Fibroblast of pulmonary artery (primary cell): ENCODE results near the gene ZFYVE9.
"Not testable (repeated sequence)": the region's sequence is repeated elsewhere in the genome, so short reads cannot be mapped to it uniquely, and the experiment has no call there.

ENCODE experiments used
- DNase-seq: peaks from one replicate; pipeline ENCODE4 v3.0.0-alpha.2; 2010; ENCODE audit warnings: low read depth
- H3K4me3 ChIP-seq: replicated peaks from 2 replicates; pipeline ENCODE4 v1.5.1; 2011; ENCODE audit warnings: low read depth, mild to moderate bottlenecking, control low read depth, low read length, moderate library complexity
- TF ChIP-seq, protein P1 (sequence below): IDR thresholded peaks from 2 replicates; pipeline ENCODE4 v1.5.1; 2011; ENCODE audit warnings: mild to moderate bottlenecking, control low read depth, low read length, inconsistent platforms; ENCODE audit errors: missing control alignments

The ZFYVE9 gene, protein sequence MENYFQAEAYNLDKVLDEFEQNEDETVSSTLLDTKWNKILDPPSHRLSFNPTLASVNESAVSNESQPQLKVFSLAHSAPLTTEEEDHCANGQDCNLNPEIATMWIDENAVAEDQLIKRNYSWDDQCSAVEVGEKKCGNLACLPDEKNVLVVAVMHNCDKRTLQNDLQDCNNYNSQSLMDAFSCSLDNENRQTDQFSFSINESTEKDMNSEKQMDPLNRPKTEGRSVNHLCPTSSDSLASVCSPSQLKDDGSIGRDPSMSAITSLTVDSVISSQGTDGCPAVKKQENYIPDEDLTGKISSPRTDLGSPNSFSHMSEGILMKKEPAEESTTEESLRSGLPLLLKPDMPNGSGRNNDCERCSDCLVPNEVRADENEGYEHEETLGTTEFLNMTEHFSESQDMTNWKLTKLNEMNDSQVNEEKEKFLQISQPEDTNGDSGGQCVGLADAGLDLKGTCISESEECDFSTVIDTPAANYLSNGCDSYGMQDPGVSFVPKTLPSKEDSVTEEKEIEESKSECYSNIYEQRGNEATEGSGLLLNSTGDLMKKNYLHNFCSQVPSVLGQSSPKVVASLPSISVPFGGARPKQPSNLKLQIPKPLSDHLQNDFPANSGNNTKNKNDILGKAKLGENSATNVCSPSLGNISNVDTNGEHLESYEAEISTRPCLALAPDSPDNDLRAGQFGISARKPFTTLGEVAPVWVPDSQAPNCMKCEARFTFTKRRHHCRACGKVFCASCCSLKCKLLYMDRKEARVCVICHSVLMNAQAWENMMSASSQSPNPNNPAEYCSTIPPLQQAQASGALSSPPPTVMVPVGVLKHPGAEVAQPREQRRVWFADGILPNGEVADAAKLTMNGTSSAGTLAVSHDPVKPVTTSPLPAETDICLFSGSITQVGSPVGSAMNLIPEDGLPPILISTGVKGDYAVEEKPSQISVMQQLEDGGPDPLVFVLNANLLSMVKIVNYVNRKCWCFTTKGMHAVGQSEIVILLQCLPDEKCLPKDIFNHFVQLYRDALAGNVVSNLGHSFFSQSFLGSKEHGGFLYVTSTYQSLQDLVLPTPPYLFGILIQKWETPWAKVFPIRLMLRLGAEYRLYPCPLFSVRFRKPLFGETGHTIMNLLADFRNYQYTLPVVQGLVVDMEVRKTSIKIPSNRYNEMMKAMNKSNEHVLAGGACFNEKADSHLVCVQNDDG (N-terminal part only)

DNA sequence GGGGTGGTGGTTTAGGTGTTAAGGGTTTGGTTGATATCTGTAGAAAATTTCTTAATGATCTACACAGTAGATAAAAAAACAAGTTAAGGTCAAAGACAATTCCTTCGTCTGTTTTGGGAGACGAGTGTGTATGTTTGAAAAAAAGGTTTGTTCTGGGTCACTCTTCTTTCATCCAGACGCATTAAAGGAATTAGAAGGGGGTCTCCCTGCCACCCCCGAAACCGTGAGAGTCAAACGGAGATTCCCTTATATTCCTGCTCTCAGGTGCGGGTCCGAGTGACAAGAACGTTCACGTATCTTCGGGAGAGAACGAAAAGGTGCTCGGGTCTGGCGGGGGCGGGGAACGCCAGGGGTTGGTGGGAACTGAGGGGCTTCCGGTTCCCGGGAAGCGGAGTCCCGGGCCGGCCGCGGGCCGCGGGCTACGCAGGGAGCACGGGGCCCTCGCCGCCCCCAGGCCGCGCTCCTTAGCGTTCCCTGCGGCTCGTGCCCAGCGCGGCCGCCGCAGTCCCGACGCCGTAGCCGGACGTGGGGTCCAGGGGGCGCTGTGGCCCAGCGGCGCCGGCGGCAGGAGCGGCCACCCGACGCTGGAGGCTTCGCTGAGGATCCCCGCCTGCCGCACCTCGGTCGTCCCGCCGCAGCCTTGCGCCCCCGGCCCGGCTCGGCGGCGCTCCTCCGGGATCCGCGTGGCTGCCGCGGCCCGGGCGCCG lies at the start of gene ZFYVE9:
Gene ZFYVE9 (plus strand): TSS at position 577 of the 707 bp plus-strand sequence. CDS start 91,118 bp downstream, outside the sequence.
- TF ChIP-seq, protein P1, sequence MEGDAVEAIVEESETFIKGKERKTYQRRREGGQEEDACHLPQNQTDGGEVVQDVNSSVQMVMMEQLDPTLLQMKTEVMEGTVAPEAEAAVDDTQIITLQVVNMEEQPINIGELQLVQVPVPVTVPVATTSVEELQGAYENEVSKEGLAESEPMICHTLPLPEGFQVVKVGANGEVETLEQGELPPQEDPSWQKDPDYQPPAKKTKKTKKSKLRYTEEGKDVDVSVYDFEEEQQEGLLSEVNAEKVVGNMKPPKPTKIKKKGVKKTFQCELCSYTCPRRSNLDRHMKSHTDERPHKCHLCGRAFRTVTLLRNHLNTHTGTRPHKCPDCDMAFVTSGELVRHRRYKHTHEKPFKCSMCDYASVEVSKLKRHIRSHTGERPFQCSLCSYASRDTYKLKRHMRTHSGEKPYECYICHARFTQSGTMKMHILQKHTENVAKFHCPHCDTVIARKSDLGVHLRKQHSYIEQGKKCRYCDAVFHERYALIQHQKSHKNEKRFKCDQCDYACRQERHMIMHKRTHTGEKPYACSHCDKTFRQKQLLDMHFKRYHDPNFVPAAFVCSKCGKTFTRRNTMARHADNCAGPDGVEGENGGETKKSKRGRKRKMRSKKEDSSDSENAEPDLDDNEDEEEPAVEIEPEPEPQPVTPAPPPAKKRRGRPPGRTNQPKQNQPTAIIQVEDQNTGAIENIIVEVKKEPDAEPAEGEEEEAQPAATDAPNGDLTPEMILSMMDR = peak; percentile 26
- DNase-seq = peak; percentile 81
- peak within 1 kb of the TSS; percentile 85 for H3K4me3 ChIP-seq

DNA sequence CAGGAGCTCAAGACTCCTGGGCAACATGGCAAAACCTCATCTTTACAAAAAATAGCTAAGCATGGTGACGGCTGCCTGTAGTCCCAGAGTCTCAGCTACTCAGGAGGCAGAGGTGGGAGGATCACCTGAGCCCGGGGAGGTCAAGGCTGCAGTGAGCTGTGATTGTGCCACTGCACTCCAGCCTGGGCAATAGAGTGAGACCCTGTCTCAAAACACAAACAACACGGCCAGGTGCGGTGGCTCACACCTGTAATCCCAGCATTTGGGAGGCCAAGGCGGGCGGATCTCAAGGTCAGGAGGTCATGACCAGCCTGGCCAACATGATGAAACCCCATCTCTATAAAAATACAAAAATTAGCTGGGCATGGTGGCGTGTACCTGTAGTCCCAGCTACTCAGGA lies 47.6 kb upstream of the ZFYVE9 start:
- H3K4me3 ChIP-seq, DNase-seq: not testable (repeated sequence)

DNA sequence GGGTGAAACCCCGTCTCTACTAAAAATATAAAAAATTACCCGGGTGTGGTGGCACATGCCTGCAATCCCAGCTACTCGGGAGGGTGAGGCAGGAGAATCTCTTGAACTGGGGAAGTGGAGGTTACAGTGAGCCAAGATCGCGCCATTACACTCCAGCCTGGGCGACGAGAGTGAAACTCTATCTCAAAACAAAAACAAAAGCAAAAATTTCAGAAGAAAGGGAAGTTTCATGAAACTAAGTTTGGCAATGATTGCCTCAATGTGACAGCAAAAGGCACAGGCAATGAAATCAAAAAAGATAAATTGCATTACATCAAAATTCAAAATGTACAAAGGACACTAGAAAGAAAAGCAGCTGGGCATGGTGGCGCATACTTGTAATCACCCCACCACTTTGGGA lies 45.7 kb upstream of the ZFYVE9 start:
- no peak overlapping the region for H3K4me3 ChIP-seq
- TF ChIP-seq, protein P1 = no peak
- no peak for DNase-seq

DNA sequence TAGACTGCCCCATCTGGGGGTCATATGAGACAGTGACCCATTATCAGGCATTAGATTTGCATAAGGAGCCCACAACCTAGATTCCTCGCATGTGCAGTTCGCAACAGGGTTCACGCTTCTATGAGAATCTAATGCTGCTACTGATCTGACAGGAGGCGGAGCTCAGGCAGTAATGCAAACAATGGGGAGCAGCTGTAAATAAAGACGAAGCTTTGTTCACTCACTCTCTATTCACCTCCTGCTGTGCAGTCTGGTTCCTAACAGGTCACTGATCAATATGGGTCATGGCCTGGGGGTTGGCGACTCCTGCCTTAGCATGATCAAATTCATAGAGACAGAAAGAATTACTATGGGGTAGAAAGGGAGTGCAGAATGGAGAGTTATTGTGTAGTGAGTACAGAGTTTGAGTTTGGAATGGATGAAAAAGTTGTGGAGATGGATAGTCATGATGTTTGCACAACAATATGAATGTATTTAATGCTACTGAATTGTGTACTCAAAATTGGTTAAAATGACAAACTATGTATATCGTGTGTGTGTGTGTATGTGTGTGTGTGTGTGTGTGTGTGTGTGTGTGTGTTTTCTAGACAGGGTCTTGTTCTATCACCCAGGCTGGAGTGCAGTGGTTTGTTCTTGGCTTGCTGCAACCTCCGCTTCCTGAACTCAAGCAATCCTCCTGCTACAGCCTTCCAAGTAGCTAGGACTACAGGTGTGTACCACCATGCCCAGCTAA lies 43.6 kb upstream of the ZFYVE9 start:
- H3K4me3 ChIP-seq = no peak overlapping the region
- DNase-seq = no peak
- TF ChIP-seq, protein P1 = no peak

DNA sequence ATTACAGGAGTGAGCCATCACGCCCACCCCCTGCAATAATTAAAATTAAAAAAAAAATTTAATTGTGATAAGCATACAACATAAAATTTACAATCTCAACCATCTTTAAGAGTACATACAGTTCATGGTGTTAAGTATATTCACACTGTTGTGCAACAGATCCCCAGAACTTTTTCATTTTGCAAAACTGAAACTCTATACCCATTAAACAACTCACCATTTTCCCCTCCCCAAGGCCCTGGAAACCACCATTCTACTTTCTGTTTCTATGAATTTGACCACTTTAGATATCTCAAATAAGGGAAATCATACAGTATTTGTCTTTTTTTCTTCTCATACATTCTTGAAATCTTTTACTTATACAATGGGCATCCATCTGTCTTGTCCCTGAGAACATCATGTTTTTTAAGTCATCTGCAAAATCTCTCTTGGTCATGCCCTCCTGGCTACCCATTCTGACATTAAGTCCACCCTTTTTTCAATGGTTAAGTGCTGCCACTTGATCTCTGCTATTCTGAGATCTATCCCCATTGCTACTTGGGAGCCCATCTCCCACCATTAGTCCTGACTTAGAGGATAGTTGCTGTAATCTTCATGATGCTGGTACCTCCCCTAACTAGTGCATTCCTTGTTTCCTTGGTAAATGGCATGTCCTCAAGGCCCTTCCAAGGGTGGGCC lies 39.4 kb upstream of the ZFYVE9 start:
- DNase-seq = no peak
- no peak overlapping the region for H3K4me3 ChIP-seq
- TF ChIP-seq, protein P1 = no peak

DNA sequence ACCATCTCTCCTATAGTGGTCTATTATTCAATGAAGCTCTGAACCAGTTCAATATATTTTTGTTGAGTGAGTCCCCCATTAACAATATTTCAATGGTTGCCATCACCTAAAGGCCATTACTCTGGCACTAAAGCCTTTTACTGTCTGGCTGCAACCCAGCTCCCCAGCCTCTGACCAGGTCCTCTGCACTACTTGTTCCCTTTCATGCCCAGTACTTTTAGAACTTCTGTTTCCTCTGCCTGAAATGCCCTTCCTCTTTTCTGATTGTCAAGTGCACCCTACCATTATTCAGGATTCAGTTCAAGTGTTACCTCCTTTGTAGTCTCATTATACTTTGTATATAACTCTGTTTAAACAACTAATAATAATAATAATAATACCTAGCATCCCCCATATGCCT lies 30.4 kb upstream of the ZFYVE9 start:
- no peak overlapping the region for H3K4me3 ChIP-seq
- no peak for DNase-seq
- TF ChIP-seq, protein P1 = no peak
